Left ventricle myocardium superior (tissue), 1 donor: ENCODE measurements around the gene COTL1. TPM values are rescaled to one million over a fixed set of nuclear protein-coding genes. Genes with fewer than 3 reads are reported as not detected.

Experiments used
- ATAC-seq: fragments of 200-7000 bp; cut with Tn5 transposase; one replicate; pipeline ENCODE4 v1.9.1; 2020; ENCODE audit warnings: mild to moderate bottlenecking, moderate library complexity
- DNase-seq: peaks from one replicate; pipeline ENCODE4 v3.0.0-alpha.2; 2020
- intact Hi-C: fragments of 100-400 bp; cut with micrococcal nuclease; formaldehyde crosslinking; loops from one replicate; pipeline ENCODE4 v1.11.0; 2022
- total RNA-seq: library from RNA; stranded (reverse); fragmentation: NEBNext Ultra II Directional; extraction: Animal tissue kit (Norgen Biotek cat#: 25700); gene quantifications from one replicate; pipeline ENCODE4 v1.2.1, GENCODE V29; 2021
- donor health status: DM: no; HTN: yes; CAD: no; lungs with severe emphysema.

Gene COTL1
- total RNA-seq, 1 donor from 2014 or later = 11.8 TPM

GRCh38 chr16:84603140-84603816 lies 14.6 kb downstream of the COTL1 start:
- DNase-seq (peak; percentile 87), ATAC-seq (peak; percentile 70)
- intact Hi-C loops = no loop called here

GRCh38 chr16:84600343-84601229 lies 17.3 kb downstream of the COTL1 start:
- intact Hi-C loops = no loop called here
- DNase-seq (no peak), ATAC-seq (peak; percentile 14)

- DNase-seq (peak; percentile 75), ATAC-seq (peak; percentile 67)
- intact Hi-C loops = no loop called here
These were observed 18.2 kb downstream of the COTL1 start for GRCh38 chr16:84599521-84600202.

GRCh38 chr16:84598360-84598759 lies 19.5 kb downstream of the COTL1 start:
- no peak for DNase-seq
- ATAC-seq = no peak
- intact Hi-C loops = no loop called here

GRCh38 chr16:84597931-84598351 lies 19.9 kb downstream of the COTL1 start:
- DNase-seq (no peak), ATAC-seq (no peak)
- intact Hi-C loops = no loop called here

- ATAC-seq = peak; percentile 8
- intact Hi-C loops = no loop called here
- DNase-seq = no peak
These were observed 20.4 kb downstream of the COTL1 start for GRCh38 chr16:84597528-84597896.

- intact Hi-C loops = no loop called here
- ATAC-seq (no peak), DNase-seq (no peak)
These were observed 20.9 kb downstream of the COTL1 start for GRCh38 chr16:84596801-84597527.

GRCh38 chr16:84596161-84596560 lies 21.7 kb downstream of the COTL1 start:
- intact Hi-C loops = no loop called here
- DNase-seq (no peak), ATAC-seq (no peak)

GRCh38 chr16:84595052-84595481 lies 22.8 kb downstream of the COTL1 start:
- ATAC-seq = no peak
- intact Hi-C loops = no loop called here
- DNase-seq = no peak

- intact Hi-C loops = no loop called here
- ATAC-seq = no peak
- no peak for DNase-seq
These were observed 23.2 kb downstream of the COTL1 start for GRCh38 chr16:84594725-84595038.

GRCh38 chr16:84593825-84594724 lies 23.8 kb downstream of the COTL1 start:
- peak; percentile 45 for DNase-seq
- intact Hi-C loops = no loop called here
- ATAC-seq = peak; percentile 33

- no peak for ATAC-seq
- DNase-seq = no peak
- intact Hi-C loops = no loop called here
These were observed 25.2 kb downstream of the COTL1 start for GRCh38 chr16:84592718-84593117.

GRCh38 chr16:84589975-84590719 lies 27.7 kb downstream of the COTL1 start:
- intact Hi-C loops = no loop called here
- DNase-seq (no peak), ATAC-seq (no peak)

GRCh38 chr16:84588991-84589390 lies 28.9 kb downstream of the COTL1 start:
- no peak for DNase-seq
- no peak for ATAC-seq
- intact Hi-C loops = no loop called here

- no peak for DNase-seq
- intact Hi-C loops = no loop called here
These were observed 32.0 kb downstream of the COTL1 start for GRCh38 chr16:84585886-84586285.

GRCh38 chr16:84585467-84585866 lies 32.4 kb downstream of the COTL1 start:
- intact Hi-C loops = no loop called here
- no peak for ATAC-seq
- DNase-seq = no peak

More at GRCh38 chr16:84585886-84586285, 32.0 kb downstream of the COTL1 start:
- peak; percentile 57 for ATAC-seq

- ATAC-seq (no peak), DNase-seq (no peak)
- intact Hi-C loops = no loop called here
These were observed 33.2 kb downstream of the COTL1 start for GRCh38 chr16:84584678-84585077.

- no peak for DNase-seq
- no peak for ATAC-seq
- intact Hi-C loops = no loop called here
These were observed 33.9 kb downstream of the COTL1 start for GRCh38 chr16:84583995-84584394.
